NOMO-1 treated with DMSO at 0.1 percent for 48 hours (cell line): ENCODE results near the gene ZNF669.

Experiments
- DNase-seq: peaks from one replicate; lab custom pipeline; 2025; ENCODE audit not compliant: unreplicated experiment; lab: John Stamatoyannopoulos, UW

Gene ZNF669

GRCh38 chr1:247111700-247112478 is 7.7 kb upstream of the ZNF669 start:
- DNase-seq = no peak

GRCh38 chr1:247111259-247111699 is 7.1 kb upstream of the ZNF669 start:
- no peak for DNase-seq

GRCh38 chr1:247110627-247111258 is 6.6 kb upstream of the ZNF669 start:
- no peak for DNase-seq

- no peak for DNase-seq
Measured at GRCh38 chr1:247107694-247108093, 3.5 kb upstream of the ZNF669 start.

- no peak for DNase-seq
Measured at GRCh38 chr1:247105966-247106365, 1.8 kb upstream of the ZNF669 start.

- no peak for DNase-seq
Measured at GRCh38 chr1:247104965-247105364, 809 bp upstream of the ZNF669 start.

GRCh38 chr1:247102381-247102780 is 1.8 kb downstream of the ZNF669 start:
- DNase-seq = no peak

GRCh38 chr1:247100676-247101279 is 3.4 kb downstream of the ZNF669 start:
- no peak for DNase-seq

- no peak for DNase-seq
Measured at GRCh38 chr1:247096958-247097357, 7.2 kb downstream of the ZNF669 start.

- DNase-seq = no peak
Measured at GRCh38 chr1:247096544-247096943, 7.6 kb downstream of the ZNF669 start.

- no peak for DNase-seq
Measured at GRCh38 chr1:247096112-247096511, 8.0 kb downstream of the ZNF669 start.

- DNase-seq = no peak
Measured at GRCh38 chr1:247090455-247090854, 13.7 kb downstream of the ZNF669 start.

GRCh38 chr1:247089616-247090375 is 14.4 kb downstream of the ZNF669 start:
- no peak for DNase-seq

- no peak for DNase-seq
Measured at GRCh38 chr1:247088967-247089366, 15.2 kb downstream of the ZNF669 start.

GRCh38 chr1:247087256-247087655 is 16.9 kb downstream of the ZNF669 start:
- DNase-seq = no peak

- DNase-seq = no peak
Measured at GRCh38 chr1:247085310-247085709, 18.8 kb downstream of the ZNF669 start.

GRCh38 chr1:247084771-247085170 is 19.4 kb downstream of the ZNF669 start:
- DNase-seq = no peak

- peak; percentile 24 for DNase-seq
Measured at GRCh38 chr1:247079141-247079874, 24.8 kb downstream of the ZNF669 start.

- peak; percentile 93 for DNase-seq
Measured at GRCh38 chr1:247078258-247079140, 25.7 kb downstream of the ZNF669 start, which contains the start of gene ZNF670. Gene ZNF670 (minus strand): TSS chr1:247078811. CDS start chr1:247078596, 215 bp downstream.

- peak; percentile 12 for DNase-seq
Measured at GRCh38 chr1:247077876-247078257, 26.3 kb downstream of the ZNF669 start.
